Gastroesophageal sphincter (tissue), 4 donors: ENCODE data around the gene MAP3K14. TPM values are rescaled to one million over a fixed set of nuclear protein-coding genes. Genes with fewer than 3 reads are reported as not detected.

ENCODE experiments used
- ATAC-seq: fragments of 150-250 bp; one replicate; pipeline ENCODE4 v1.9.1; 2016; ENCODE audit warnings: mild to moderate bottlenecking, moderate library complexity
- H3K27ac ChIP-seq, 4 donors: fragments of 200-600 bp; sonication (generic) in 3 of 4; 1 replicate in 3 of 4; 2 replicates in 1 of 4; pipeline ENCODE4 v1.5.1; 2016 to 2019
- H3K27me3 ChIP-seq: fragments of 200-600 bp; sonication (generic); one replicate; pipeline ENCODE4 v1.5.1; 2019
- H3K36me3 ChIP-seq, 2 donors: fragments of 200-600 bp; sonication (generic); one replicate each; pipeline ENCODE4 v1.5.1; 2019; ENCODE audit warnings: control low read depth in 1 of 2
- H3K4me1 ChIP-seq, 3 donors: fragments of 200-600 bp; sonication (generic); 1 replicate in 2 of 3; 2 replicates in 1 of 3; pipeline ENCODE4 v1.5.1; 2016 to 2019; ENCODE audit warnings: control low read depth in 2 of 3
- H3K4me3 ChIP-seq, 2 donors: fragments of 200-600 bp; sonication (generic); one replicate each; pipeline ENCODE4 v1.5.1; 2019; ENCODE audit warnings: mild to moderate bottlenecking in 1 of 2, moderate library complexity in 1 of 2
- H3K9me3 ChIP-seq, 3 donors: fragments of 200-600 bp; sonication (generic); one replicate each; pipeline ENCODE4 v1.5.1; 2017 to 2019; ENCODE audit warnings: control low read depth in 2 of 3
- EP300 ChIP-seq: sonication (generic); formaldehyde crosslinking; IDR thresholded peaks from one replicate; pipeline ENCODE4 v1.6.1; 2017; ENCODE audit warnings: antibody characterized with exemption, mild to moderate bottlenecking
- POLR2A ChIP-seq, 2 donors: fragments of 450-650 bp; IDR thresholded peaks; one replicate each; pipeline ENCODE4 v1.6.1; 2017; ENCODE audit warnings: antibody characterized with exemption in 2 of 2, mild to moderate bottlenecking in 2 of 2, moderate library complexity in 1 of 2
- POLR2AphosphoS5 ChIP-seq: sonication (generic); formaldehyde crosslinking; IDR thresholded peaks from one replicate; pipeline ENCODE4 v1.6.1; 2017; ENCODE audit warnings: antibody characterized with exemption
- WGBS, 2 donors: methylation state at CpG; one replicate each; pipeline ENCODE4 v1.1.5; 2018; ENCODE audit warnings: low coverage in 1 of 2; 5-methylcytosine and 5-hydroxymethylcytosine counted together
- total RNA-seq, 4 donors: library from RNA; depleted of rRNA; stranded (reverse); fragments of >200 nt; gene quantifications; one replicate each; pipeline ENCODE4 v1.1.0, GENCODE V29; 2016
- TF ChIP-seq, protein P1 (sequence below), 4 experiments: fragments of 200-600 bp in 2 of 4; fragments of 450-650 bp in 2 of 4; sonication (generic) in 1 of 4; IDR thresholded peaks; one replicate each; pipeline ENCODE4 v1.5.1; 2017 to 2019; ENCODE audit warnings: antibody characterized with exemption in 4 of 4, mild to moderate bottlenecking in 2 of 4, moderate library complexity in 2 of 4

The MAP3K14 gene
- total RNA-seq, 4 donors from 2014 or later, result 8.5 to 17.5 (median 13.5) TPM

DNA sequence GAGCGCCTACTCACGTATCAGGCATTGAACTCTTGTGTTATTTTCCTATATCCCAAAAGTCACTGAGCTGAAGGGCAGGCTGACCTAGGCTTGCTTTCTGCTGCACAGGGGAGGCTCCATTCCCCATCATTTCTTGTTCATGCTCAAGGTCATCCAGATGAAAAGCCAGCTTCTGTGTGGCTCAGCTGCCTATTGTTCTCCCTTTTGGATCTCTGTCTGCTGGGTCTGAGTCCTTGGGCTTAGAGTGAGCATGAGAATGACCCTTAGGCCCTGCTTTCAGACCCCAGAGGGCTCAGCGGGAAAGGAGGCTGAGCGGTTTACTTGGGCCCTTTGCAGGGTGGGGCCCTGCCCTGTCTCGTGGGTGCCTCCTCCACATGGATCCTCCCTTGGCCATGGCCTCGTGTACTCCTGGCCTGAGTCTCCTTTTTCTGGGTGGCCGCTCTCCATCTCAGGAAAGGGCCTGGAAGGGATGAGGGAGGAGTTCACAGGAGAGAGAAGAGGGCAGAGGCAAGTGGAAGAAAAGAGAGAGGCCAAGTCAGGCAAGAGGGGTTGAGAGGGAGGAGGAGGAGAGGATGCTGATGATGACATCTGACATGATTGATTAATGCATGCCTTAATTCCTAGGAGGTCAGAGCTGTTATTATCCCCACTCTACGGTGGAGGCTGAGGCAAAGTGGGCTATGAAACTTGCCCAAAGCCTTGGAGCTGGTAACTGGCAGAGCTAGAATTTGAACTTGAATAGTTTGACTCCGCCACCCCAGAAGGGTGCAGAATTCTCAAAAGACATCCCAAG lies 19.8 kb upstream of the MAP3K14 start:
- no peak overlapping the region for H3K4me3 ChIP-seq
- TF ChIP-seq EP300, result no peak
- no peak for TF ChIP-seq POLR2A (IDR thresholded peaks at IDR 0.05)
- TF ChIP-seq, protein P1, sequence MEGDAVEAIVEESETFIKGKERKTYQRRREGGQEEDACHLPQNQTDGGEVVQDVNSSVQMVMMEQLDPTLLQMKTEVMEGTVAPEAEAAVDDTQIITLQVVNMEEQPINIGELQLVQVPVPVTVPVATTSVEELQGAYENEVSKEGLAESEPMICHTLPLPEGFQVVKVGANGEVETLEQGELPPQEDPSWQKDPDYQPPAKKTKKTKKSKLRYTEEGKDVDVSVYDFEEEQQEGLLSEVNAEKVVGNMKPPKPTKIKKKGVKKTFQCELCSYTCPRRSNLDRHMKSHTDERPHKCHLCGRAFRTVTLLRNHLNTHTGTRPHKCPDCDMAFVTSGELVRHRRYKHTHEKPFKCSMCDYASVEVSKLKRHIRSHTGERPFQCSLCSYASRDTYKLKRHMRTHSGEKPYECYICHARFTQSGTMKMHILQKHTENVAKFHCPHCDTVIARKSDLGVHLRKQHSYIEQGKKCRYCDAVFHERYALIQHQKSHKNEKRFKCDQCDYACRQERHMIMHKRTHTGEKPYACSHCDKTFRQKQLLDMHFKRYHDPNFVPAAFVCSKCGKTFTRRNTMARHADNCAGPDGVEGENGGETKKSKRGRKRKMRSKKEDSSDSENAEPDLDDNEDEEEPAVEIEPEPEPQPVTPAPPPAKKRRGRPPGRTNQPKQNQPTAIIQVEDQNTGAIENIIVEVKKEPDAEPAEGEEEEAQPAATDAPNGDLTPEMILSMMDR (IDR thresholded peaks at IDR 0.05), result no peak
- TF ChIP-seq POLR2AphosphoS5, result no peak
- no peak overlapping the region for H3K27ac ChIP-seq
- whole genome bisulfite sequencing, 2 donors, result 59 to 79% methylated on average over 3 to 5 of the region's 9 CpGs
- ATAC-seq, result no peak
- peaks cover 0 to 30% (median 8%) of the 10 kb centered on the region in 3 donors for H3K4me1 ChIP-seq
- no peaks in the 10 kb centered on the region for H3K36me3 ChIP-seq
- H3K9me3 ChIP-seq, result no peaks in the 10 kb centered on the region
- H3K27me3 ChIP-seq, result no peaks in the 10 kb centered on the region

DNA sequence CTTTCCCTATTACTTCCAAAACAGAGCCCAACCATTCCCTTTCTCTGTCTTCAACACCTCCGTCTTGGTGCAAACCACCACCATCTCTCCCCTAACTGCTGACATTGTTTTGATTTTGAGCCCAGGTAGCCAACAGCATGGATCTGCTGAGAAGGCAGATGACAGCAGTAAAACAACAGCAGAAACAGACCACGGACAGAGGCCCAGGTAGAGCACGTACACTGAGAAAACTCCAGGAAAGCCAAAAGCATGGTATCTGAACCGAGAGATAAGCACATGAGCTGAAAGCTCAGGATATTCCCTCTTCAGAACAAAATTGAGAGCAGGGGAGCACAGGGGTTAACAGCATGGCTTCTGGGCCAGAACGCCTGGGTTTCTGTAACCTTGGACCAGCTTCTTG lies 18.9 kb upstream of the MAP3K14 start:
- WGBS, 2 donors, result 85 to 94% methylated on average over 2 to 4 of the region's 5 CpGs
- no peak overlapping the region for H3K27ac ChIP-seq
- no peak for TF ChIP-seq POLR2A (IDR thresholded peaks at IDR 0.05)
- no peak for TF ChIP-seq EP300
- no peak for TF ChIP-seq POLR2AphosphoS5
- TF ChIP-seq, protein P1 (IDR thresholded peaks at IDR 0.05), result no peak
- peaks cover 0 to 26% (median 8%) of the 10 kb centered on the region in 3 donors for H3K4me1 ChIP-seq
- H3K9me3 ChIP-seq, result no peaks in the 10 kb centered on the region
- no peaks in the 10 kb centered on the region for H3K36me3 ChIP-seq
- H3K27me3 ChIP-seq, result no peaks in the 10 kb centered on the region
- ATAC-seq, result no peak
- H3K4me3 ChIP-seq, result no peak overlapping the region

DNA sequence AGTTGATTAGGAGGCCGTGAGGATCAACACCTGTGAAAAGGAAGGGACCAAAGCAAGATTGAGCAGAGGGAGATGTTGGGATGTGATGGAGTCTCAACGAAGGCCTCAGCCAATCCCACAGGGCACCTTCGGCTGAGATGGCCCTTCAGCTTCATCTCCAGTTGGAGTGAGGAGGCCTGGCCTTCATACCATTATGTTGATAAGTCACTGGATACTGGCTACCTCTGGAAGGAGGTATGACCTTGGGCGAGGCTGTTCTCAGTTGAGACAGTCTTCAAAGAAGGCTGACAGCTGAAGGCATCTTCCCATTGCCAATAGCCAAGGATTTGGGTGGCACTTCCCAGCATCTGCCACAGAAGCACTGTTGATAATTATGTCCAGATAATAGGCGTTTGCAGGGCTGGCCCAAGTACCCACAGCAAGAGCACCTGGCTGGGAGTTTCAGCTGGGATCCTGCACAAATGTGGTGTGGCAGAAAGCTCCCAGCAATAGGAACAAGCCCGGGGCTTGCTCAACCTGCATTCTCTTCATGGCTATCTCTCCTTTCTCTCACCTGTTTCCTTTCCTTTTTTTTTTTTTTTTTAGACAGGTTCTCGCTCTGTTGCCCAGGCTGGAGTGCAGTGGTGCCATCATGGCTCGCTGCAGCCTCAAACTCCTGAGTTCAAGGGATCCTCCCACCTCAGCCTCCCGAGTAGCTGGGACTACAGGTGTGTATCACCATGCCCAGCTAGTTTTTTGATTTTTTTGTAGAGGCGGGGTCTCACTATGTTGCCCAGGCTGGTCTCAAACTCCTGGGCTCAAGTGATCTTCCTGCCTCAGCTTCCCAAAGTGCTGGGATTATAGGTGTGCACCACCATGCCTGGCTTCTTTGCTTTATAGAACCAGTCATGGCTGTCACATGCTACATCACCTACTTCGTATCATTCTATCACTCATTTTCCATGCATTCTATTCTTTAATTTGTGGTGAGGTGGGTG lies 18.2 kb upstream of the MAP3K14 start:
- ATAC-seq, result no peak
- Histone ChIP-seq H3K27ac (no peak overlapping the region), H3K4me3 (no peak overlapping the region), H3K4me1 (peaks cover 0 to 26% (median 8%) of the 10 kb centered on the region in 3 donors), H3K36me3 (no peaks in the 10 kb centered on the region), H3K9me3 (no peaks in the 10 kb centered on the region), H3K27me3 (no peaks in the 10 kb centered on the region)
- TF ChIP-seq, protein P1 (IDR thresholded peaks at IDR 0.05), result no peak
- TF ChIP-seq POLR2AphosphoS5 (no peak), POLR2A (IDR thresholded peaks at IDR 0.05) (no peak), EP300 (no peak)
- 92 to 100% methylated on average over 4 to 7 of the region's 11 CpGs for WGBS, 2 donors

DNA sequence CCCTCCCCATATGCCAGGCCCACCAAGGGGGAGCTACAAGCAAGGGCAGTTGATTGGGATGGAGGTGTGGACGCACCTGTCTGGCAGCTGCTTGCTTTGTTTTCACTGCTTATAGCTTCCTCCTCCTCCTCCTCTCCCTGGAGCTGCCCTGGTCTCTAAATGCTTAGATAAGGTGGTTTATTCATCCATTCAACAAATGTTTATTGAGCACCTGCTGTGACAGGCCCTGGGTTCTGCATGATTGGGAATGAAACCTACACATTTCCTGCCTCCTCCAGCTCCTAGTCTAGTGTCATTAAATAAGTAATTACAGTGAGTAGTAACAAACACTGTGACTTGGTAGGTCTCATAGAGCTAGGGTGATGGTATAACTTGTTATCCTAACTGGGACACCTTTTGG lies 17.4 kb upstream of the MAP3K14 start:
- Histone ChIP-seq H3K9me3 (no peaks in the 10 kb centered on the region), H3K27me3 (no peaks in the 10 kb centered on the region), H3K27ac (no peak overlapping the region), H3K4me3 (no peak overlapping the region), H3K36me3 (no peaks in the 10 kb centered on the region), H3K4me1 (peaks cover 0 to 21% (median 8%) of the 10 kb centered on the region in 3 donors)
- no peak for ATAC-seq
- TF ChIP-seq POLR2AphosphoS5 (no peak), EP300 (no peak), POLR2A (IDR thresholded peaks at IDR 0.05) (no peak)
- TF ChIP-seq, protein P1 (IDR thresholded peaks at IDR 0.05), result no peak
- 83 to 100% methylated on average over 1 of the region's 1 CpG for WGBS, 2 donors
